Brain microvascular endothelial cell (primary cell): ENCODE measurements around the gene NOBOX.
"Not testable (repeated sequence)": the region's sequence is repeated elsewhere in the genome, so short reads cannot be mapped to it uniquely, and the experiment has no call there.

ENCODE experiments used
- DNase-seq: peaks from one replicate; pipeline ENCODE4 v3.0.0-alpha.2; 2020
- H3K27ac ChIP-seq: fragments of 250-450 bp; sonication (Bioruptor Pico); 2 replicates; pipeline ENCODE4 v1.5.1; 2020; ENCODE audit warnings: mild to moderate bottlenecking, moderate library complexity
- H3K27me3 ChIP-seq: fragments of 250-450 bp; sonication (Bioruptor Pico); replicated peaks from 2 replicates; pipeline ENCODE4 v1.5.1; 2020; ENCODE audit warnings: mild to moderate bottlenecking
- H3K36me3 ChIP-seq: fragments of 250-450 bp; sonication (Bioruptor Pico); replicated peaks from 2 replicates; pipeline ENCODE4 v1.5.1; 2020; ENCODE audit warnings: mild to moderate bottlenecking
- H3K4me3 ChIP-seq: 2 replicates; pipeline ENCODE4 v1.5.1; 2011; ENCODE audit warnings: low read depth, mild to moderate bottlenecking, control low read depth, low read length, moderate library complexity
- in situ Hi-C: cut with HindIII; loops from 2 replicates; pipeline ENCODE4 v1.10.0; 2017; ENCODE audit warnings: low sequenced_read_pairs, low pct_ligation_motif_present

Gene NOBOX

DNA sequence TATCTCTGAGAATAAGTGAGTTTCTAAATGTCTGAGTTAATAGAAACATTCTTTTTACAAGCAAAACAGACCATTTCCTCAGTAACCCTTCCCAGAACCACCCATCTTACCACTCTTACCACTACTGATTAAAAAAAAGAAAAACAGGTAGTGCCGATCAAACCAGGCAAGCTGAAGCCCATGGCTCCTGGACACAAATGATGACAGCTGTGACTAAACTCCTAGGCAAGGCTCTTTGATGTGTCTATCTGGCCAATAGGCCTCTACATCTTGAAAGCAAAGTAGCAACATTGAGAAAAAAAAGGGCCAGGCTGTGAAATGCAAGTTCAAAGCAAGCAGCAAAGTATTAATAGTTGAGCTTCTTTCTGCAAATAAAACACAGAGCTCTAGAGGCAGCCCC is 54.9 kb downstream of the NOBOX start:
- DNase-seq, in situ Hi-C loops, H3K4me3 ChIP-seq, H3K27me3 ChIP-seq, H3K27ac ChIP-seq, H3K36me3 ChIP-seq: not testable (repeated sequence)
